ENCODE results near the gene ZBTB32. TPM values are rescaled to one million over a fixed set of nuclear protein-coding genes. Genes with fewer than 3 reads are reported as not detected.
A peak's percentile ranks its signal among the peaks of the same experiment; 100 is the strongest.

The ZBTB32 gene
- polyA plus RNA-seq, 1 of the 3 experiments (the other 2 are of a cell fraction): not detected

DNA sequence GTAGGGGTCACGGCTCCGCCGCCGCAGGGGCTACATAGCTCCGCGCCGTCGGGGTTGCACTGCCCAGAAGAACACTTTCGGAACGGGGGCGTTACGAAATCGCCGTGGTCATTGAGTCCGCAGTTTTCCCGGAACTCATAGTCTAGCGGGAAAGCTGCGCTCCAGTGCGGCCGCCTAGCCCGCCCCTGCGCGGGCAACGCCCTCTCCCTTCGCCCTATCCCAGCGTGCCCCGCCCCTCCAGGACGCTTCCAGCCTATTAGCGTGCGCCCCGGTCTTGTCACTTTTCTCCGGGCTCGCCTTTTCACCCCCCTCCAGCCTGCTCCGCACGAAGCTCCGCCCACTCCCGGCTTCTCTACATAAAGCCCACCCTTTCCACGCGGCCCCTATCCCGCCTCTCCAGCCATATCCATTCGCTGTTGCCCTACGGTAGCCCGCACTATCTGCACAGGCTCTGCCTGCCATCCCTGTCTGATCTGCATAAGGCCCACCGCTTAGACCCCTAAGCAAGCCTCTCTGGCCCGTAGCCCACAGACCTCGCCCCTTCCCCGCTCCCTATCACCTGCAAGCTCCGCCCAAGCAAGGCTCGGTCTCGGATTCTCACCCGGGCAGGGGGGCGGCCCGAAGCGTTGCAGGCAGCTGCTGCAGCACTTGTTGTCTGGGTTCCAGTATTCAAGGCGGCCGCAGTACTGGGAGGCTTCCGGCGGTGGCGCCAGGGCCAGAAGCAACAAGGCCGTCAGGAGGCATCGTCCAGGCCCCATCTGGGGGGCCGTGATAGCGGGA is 36.3 kb downstream of the ZBTB32 start:
- POLR2A ChIA-PET: interaction anchor here (0.7 to 2.0 kb wide), 10 partner anchors 10 to 128 kb away, joined by 3 to 10 read pairs (median 4); partner anchors contain the start of genes COX6B1 and HSPB6
- CTCF ChIA-PET: interaction anchor here (0.5 to 1.6 kb wide), 10 partner anchors 13 to 832 kb away, joined by 3 to 7 read pairs (median 3); partner anchors contain the start of gene COX6B1
- Histone ChIP-seq H3K4me2 (peak overlapping the region; percentile 97), H3K27me3 (ENCODE audit: insufficient read depth) (no peaks in the 10 kb centered on the region), H3K36me3 (replicated peaks in 1 of 2; ENCODE audit: control insufficient read depth in 1 of 2, insufficient read depth in 2 of 2, low read length in 1 of 2) (peaks cover 6 to 30% of the 10 kb centered on the region in 2 experiments), H3K9ac (peak overlapping the region; percentile 67; the same call in 1 of the 2 replicates), H3K4me3 (ENCODE audit: low read depth in 2 of 2, low read length in 1 of 2) (peak overlapping the region; percentile 63 to 88), H2AFZ (ENCODE audit: low read depth) (peak overlapping the region; percentile 95), H3K4me1 (ENCODE audit: control insufficient read depth in 1 of 2, insufficient read depth in 2 of 2, low read depth in 1 of 2, low read length in 1 of 2) (peaks cover 4 to 18% of the 10 kb centered on the region in 2 experiments; a peak in 2 of 4 replicates), H4K20me1 (ENCODE audit: insufficient read depth) (no peaks in the 10 kb centered on the region), H3K9me2 (no peaks in the 10 kb centered on the region), H3K27ac (ENCODE audit: low read depth in 2 of 2, low read length in 1 of 2) (peak overlapping the region; percentile 63 to 90; a peak in 3 of 4 replicates), H3K79me2 (ENCODE audit: insufficient read depth) (peaks cover under 1% of the 10 kb centered on the region; the same call in 1 of the 2 replicates), H3F3A (replicated peaks; ENCODE audit: insufficient read depth) (peaks cover 12% of the 10 kb centered on the region), H3K9me3 (no peaks in the 10 kb centered on the region)
- DNase-seq: peak; percentile 99
- WGBS (ENCODE audit: low lambda C conversion rate): 1% methylated on average over 42 of the region's 63 CpGs
- TF ChIP-seq JUND (IDR thresholded peaks at IDR 0.05) (no peak), GATA2 (CRISPR knock-in tag; IDR thresholded peaks at IDR 0.05) (no peak), RXRA (IDR thresholded peaks at IDR 0.05; ENCODE audit: borderline replicate concordance, low read depth) (no peak), NFIC (IDR thresholded peaks at IDR 0.05; ENCODE audit: borderline replicate concordance) (no peak), SMC3 (IDR thresholded peaks at IDR 0.05; ENCODE audit: low read depth, low read length) (no peak), CHD2 (IDR thresholded peaks at IDR 0.05; ENCODE audit: low read length, partially characterized antibody) (no peak), RAD21 (IDR thresholded peaks at IDR 0.05; ENCODE audit: low read length) (no peak), NRF1 (IDR thresholded peaks at IDR 0.05; ENCODE audit: low read depth, low read length) (peak; percentile 77), TAF1 (IDR thresholded peaks at IDR 0.05; ENCODE audit: borderline replicate concordance, low read depth, low read length) (no peak; the same call in 1 of the 2 replicates), FOSL2 (IDR thresholded peaks at IDR 0.05; ENCODE audit: borderline replicate concordance, low read depth) (no peak), EZH2phosphoT487 (IDR thresholded peaks at IDR 0.05; ENCODE audit: borderline replicate concordance, low read depth) (no peak), SIN3A (IDR thresholded peaks at IDR 0.05; ENCODE audit: borderline replicate concordance, low read depth, low read length) (peak; percentile 70; the same call in 1 of the 2 replicates), MEF2A (IDR thresholded peaks at IDR 0.05; ENCODE audit: borderline replicate concordance, low read depth) (no peak), RCOR1 (IDR thresholded peaks at IDR 0.05; ENCODE audit: low read length) (no peak)
- TF ChIP-seq, protein P1, sequence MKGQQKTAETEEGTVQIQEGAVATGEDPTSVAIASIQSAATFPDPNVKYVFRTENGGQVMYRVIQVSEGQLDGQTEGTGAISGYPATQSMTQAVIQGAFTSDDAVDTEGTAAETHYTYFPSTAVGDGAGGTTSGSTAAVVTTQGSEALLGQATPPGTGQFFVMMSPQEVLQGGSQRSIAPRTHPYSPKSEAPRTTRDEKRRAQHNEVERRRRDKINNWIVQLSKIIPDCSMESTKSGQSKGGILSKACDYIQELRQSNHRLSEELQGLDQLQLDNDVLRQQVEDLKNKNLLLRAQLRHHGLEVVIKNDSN (IDR thresholded peaks at IDR 0.05; ENCODE audit: borderline replicate concordance, low read depth): no peak
- TF ChIP-seq, protein P2, sequence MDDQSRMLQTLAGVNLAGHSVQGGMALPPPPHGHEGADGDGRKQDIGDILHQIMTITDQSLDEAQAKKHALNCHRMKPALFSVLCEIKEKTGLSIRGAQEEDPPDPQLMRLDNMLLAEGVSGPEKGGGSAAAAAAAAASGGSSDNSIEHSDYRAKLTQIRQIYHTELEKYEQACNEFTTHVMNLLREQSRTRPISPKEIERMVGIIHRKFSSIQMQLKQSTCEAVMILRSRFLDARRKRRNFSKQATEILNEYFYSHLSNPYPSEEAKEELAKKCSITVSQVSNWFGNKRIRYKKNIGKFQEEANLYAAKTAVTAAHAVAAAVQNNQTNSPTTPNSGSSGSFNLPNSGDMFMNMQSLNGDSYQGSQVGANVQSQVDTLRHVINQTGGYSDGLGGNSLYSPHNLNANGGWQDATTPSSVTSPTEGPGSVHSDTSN (IDR thresholded peaks at IDR 0.05): peak; percentile 82
- TF ChIP-seq, protein P3, sequence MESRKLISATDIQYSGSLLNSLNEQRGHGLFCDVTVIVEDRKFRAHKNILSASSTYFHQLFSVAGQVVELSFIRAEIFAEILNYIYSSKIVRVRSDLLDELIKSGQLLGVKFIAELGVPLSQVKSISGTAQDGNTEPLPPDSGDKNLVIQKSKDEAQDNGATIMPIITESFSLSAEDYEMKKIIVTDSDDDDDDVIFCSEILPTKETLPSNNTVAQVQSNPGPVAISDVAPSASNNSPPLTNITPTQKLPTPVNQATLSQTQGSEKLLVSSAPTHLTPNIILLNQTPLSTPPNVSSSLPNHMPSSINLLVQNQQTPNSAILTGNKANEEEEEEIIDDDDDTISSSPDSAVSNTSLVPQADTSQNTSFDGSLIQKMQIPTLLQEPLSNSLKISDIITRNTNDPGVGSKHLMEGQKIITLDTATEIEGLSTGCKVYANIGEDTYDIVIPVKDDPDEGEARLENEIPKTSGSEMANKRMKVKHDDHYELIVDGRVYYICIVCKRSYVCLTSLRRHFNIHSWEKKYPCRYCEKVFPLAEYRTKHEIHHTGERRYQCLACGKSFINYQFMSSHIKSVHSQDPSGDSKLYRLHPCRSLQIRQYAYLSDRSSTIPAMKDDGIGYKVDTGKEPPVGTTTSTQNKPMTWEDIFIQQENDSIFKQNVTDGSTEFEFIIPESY (IDR thresholded peaks at IDR 0.05; ENCODE audit: borderline replicate concordance, low read depth): no peak
- TF ChIP-seq, protein P4, sequence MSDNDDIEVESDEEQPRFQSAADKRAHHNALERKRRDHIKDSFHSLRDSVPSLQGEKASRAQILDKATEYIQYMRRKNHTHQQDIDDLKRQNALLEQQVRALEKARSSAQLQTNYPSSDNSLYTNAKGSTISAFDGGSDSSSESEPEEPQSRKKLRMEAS (IDR thresholded peaks at IDR 0.05; ENCODE audit: low read depth): peak; percentile 46
- TF ChIP-seq, protein P5, sequence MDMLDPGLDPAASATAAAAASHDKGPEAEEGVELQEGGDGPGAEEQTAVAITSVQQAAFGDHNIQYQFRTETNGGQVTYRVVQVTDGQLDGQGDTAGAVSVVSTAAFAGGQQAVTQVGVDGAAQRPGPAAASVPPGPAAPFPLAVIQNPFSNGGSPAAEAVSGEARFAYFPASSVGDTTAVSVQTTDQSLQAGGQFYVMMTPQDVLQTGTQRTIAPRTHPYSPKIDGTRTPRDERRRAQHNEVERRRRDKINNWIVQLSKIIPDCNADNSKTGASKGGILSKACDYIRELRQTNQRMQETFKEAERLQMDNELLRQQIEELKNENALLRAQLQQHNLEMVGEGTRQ (IDR thresholded peaks at IDR 0.05; ENCODE audit: borderline replicate concordance, low read depth, low read length): no peak
- TF ChIP-seq, protein P6, sequence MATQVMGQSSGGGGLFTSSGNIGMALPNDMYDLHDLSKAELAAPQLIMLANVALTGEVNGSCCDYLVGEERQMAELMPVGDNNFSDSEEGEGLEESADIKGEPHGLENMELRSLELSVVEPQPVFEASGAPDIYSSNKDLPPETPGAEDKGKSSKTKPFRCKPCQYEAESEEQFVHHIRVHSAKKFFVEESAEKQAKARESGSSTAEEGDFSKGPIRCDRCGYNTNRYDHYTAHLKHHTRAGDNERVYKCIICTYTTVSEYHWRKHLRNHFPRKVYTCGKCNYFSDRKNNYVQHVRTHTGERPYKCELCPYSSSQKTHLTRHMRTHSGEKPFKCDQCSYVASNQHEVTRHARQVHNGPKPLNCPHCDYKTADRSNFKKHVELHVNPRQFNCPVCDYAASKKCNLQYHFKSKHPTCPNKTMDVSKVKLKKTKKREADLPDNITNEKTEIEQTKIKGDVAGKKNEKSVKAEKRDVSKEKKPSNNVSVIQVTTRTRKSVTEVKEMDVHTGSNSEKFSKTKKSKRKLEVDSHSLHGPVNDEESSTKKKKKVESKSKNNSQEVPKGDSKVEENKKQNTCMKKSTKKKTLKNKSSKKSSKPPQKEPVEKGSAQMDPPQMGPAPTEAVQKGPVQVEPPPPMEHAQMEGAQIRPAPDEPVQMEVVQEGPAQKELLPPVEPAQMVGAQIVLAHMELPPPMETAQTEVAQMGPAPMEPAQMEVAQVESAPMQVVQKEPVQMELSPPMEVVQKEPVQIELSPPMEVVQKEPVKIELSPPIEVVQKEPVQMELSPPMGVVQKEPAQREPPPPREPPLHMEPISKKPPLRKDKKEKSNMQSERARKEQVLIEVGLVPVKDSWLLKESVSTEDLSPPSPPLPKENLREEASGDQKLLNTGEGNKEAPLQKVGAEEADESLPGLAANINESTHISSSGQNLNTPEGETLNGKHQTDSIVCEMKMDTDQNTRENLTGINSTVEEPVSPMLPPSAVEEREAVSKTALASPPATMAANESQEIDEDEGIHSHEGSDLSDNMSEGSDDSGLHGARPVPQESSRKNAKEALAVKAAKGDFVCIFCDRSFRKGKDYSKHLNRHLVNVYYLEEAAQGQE (IDR thresholded peaks at IDR 0.05; ENCODE audit: low read depth, low read length): no peak
